ENCODE results near the gene RMND1.
"Not testable (repeated sequence)": the region's sequence is repeated elsewhere in the genome, so short reads cannot be mapped to it uniquely, and the experiment has no call there.

The RMND1 gene

GRCh38 chr6:151391471-151392413 lies 60.2 kb downstream of the RMND1 start, which contains the start of gene ZBTB2:
TSS of gene ZBTB2 (minus strand) at chr6:151391559. CDS start at chr6:151373637, 17,922 bp downstream.
- DNase-seq: peak; percentile 51
- H3K36me3 Mint-ChIP-seq: peaks cover 12 to 25% of the 10 kb centered on the region in 2 donors
- no peaks in the 10 kb centered on the region for H3K9me3 Mint-ChIP-seq
- peak within 1 kb of the TSS; percentile 98 for H3K27ac Mint-ChIP-seq
- ATAC-seq (replicated peaks): peak; percentile 6 to 8
- peak within 1 kb of the TSS; percentile 92 to 97 for H3K4me3 Mint-ChIP-seq
- peaks cover 21 to 42% of the 10 kb centered on the region in 2 donors for H3K4me1 Mint-ChIP-seq
- H3K27me3 Mint-ChIP-seq: no peaks in the 10 kb centered on the region

GRCh38 chr6:151390851-151391470 lies 61.0 kb downstream of the RMND1 start:
- Mint-ChIP-seq H3K36me3 (peaks cover 10 to 22% of the 10 kb centered on the region in 2 donors), H3K27me3 (no peaks in the 10 kb centered on the region), H3K4me1 (peaks cover 18 to 35% of the 10 kb centered on the region in 2 donors), H3K9me3 (no peaks in the 10 kb centered on the region), H3K27ac (peak overlapping the region; percentile 98), H3K4me3 (peak overlapping the region; percentile 92 to 97)
- peak; percentile 8 to 10 for ATAC-seq (replicated peaks)
- DNase-seq: peak; percentile 68

- Mint-ChIP-seq H3K27me3 (no peaks in the 10 kb centered on the region), H3K9me3 (no peaks in the 10 kb centered on the region), H3K36me3 (peaks cover 10 to 20% of the 10 kb centered on the region in 2 donors), H3K27ac (peak overlapping the region; percentile 91), H3K4me1 (peaks cover 18 to 34% of the 10 kb centered on the region in 2 donors), H3K4me3 (peak overlapping the region; percentile 75 to 97)
- DNase-seq (peak; percentile 100), ATAC-seq (replicated peaks) (peak; percentile 82 to 86)
Measured at GRCh38 chr6:151390276-151390850, 61.6 kb downstream of the RMND1 start.

- ATAC-seq (replicated peaks): peak; percentile 79 to 80
- no peak for DNase-seq
Measured at GRCh38 chr6:151389618-151390275, 62.2 kb downstream of the RMND1 start.

GRCh38 chr6:151388997-151389617 lies 62.8 kb downstream of the RMND1 start:
- H3K4me1 Mint-ChIP-seq: peaks cover 24 to 39% of the 10 kb centered on the region in 2 donors
- DNase-seq: no peak

More at GRCh38 chr6:151389618-151390275, 62.2 kb downstream of the RMND1 start:
- H3K4me1 Mint-ChIP-seq: peaks cover 22 to 37% of the 10 kb centered on the region in 2 donors
- no peaks in the 10 kb centered on the region for H3K27me3 Mint-ChIP-seq
- H3K36me3 Mint-ChIP-seq: peaks cover 10 to 18% of the 10 kb centered on the region in 2 donors
- H3K9me3 Mint-ChIP-seq: no peaks in the 10 kb centered on the region
- H3K4me3 Mint-ChIP-seq: peak overlapping the region; percentile 86 to 97
- peak overlapping the region; percentile 96 for H3K27ac Mint-ChIP-seq

GRCh38 chr6:151388236-151388635 lies 63.7 kb downstream of the RMND1 start:
- Mint-ChIP-seq H3K4me3 (no peak overlapping the region), H3K9me3 (no peaks in the 10 kb centered on the region), H3K36me3 (peaks cover 14 to 22% of the 10 kb centered on the region in 2 donors), H3K27me3 (no peaks in the 10 kb centered on the region), H3K4me1 (peaks cover 20 to 30% of the 10 kb centered on the region in 2 donors), H3K27ac (no peak overlapping the region)
- no peak for ATAC-seq (replicated peaks)
- DNase-seq: no peak

More at GRCh38 chr6:151388997-151389617, 62.8 kb downstream of the RMND1 start:
- H3K27ac Mint-ChIP-seq: peak overlapping the region; percentile 96
- H3K36me3 Mint-ChIP-seq: peaks cover 11 to 22% of the 10 kb centered on the region in 2 donors
- no peaks in the 10 kb centered on the region for H3K9me3 Mint-ChIP-seq
- H3K4me3 Mint-ChIP-seq: peak overlapping the region; percentile 86 to 97
- ATAC-seq (replicated peaks): no peak
- H3K27me3 Mint-ChIP-seq: no peaks in the 10 kb centered on the region

GRCh38 chr6:151387175-151387970 lies 64.6 kb downstream of the RMND1 start:
- H3K27me3 Mint-ChIP-seq: no peaks in the 10 kb centered on the region
- H3K36me3 Mint-ChIP-seq: peaks cover 11 to 18% of the 10 kb centered on the region in 2 donors
- H3K4me1 Mint-ChIP-seq: peaks cover 16 to 21% of the 10 kb centered on the region in 2 donors
- no peak for ATAC-seq (replicated peaks)
- DNase-seq: no peak
- no peak overlapping the region for H3K4me3 Mint-ChIP-seq
- no peak overlapping the region for H3K27ac Mint-ChIP-seq
- H3K9me3 Mint-ChIP-seq: no peaks in the 10 kb centered on the region

GRCh38 chr6:151385177-151385576 lies 66.7 kb downstream of the RMND1 start:
- no peak for DNase-seq
- peak overlapping the region; percentile 71 for H3K27ac Mint-ChIP-seq

GRCh38 chr6:151384151-151384550 lies 67.8 kb downstream of the RMND1 start:
- Mint-ChIP-seq H3K36me3 (peaks cover 10 to 12% of the 10 kb centered on the region in 2 donors), H3K9me3 (no peaks in the 10 kb centered on the region), H3K27me3 (no peaks in the 10 kb centered on the region), H3K4me1 (peaks cover 26 to 36% of the 10 kb centered on the region in 2 donors), H3K27ac (peak overlapping the region; percentile 63), H3K4me3 (no peak overlapping the region)
- DNase-seq (no peak), ATAC-seq (replicated peaks) (no peak)

More at GRCh38 chr6:151385177-151385576, 66.7 kb downstream of the RMND1 start:
- H3K9me3 Mint-ChIP-seq: no peaks in the 10 kb centered on the region
- peaks cover 10 to 12% of the 10 kb centered on the region in 2 donors for H3K36me3 Mint-ChIP-seq
- no peaks in the 10 kb centered on the region for H3K27me3 Mint-ChIP-seq
- H3K4me3 Mint-ChIP-seq: peak overlapping the region; percentile 19 to 25
- ATAC-seq (replicated peaks): no peak
- peaks cover 23 to 30% of the 10 kb centered on the region in 2 donors for H3K4me1 Mint-ChIP-seq

GRCh38 chr6:151382631-151383030 lies 69.3 kb downstream of the RMND1 start:
- ATAC-seq (replicated peaks); H3K27me3 Mint-ChIP-seq; H3K4me3 Mint-ChIP-seq; DNase-seq; H3K27ac Mint-ChIP-seq; H3K9me3 Mint-ChIP-seq: not testable (repeated sequence)
- Mint-ChIP-seq H3K36me3 (peaks cover 12 to 13% of the 10 kb centered on the region in 2 donors), H3K4me1 (peaks cover 30 to 40% of the 10 kb centered on the region in 2 donors)

- H3K4me1 Mint-ChIP-seq: peaks cover 32 to 43% of the 10 kb centered on the region in 2 donors
- no peak for ATAC-seq (replicated peaks)
- no peak overlapping the region for H3K4me3 Mint-ChIP-seq
- no peak for DNase-seq
- no peaks in the 10 kb centered on the region for H3K9me3 Mint-ChIP-seq
- no peaks in the 10 kb centered on the region for H3K27me3 Mint-ChIP-seq
- H3K36me3 Mint-ChIP-seq: peaks cover 12 to 13% of the 10 kb centered on the region in 2 donors
- H3K27ac Mint-ChIP-seq: no peak overlapping the region
Measured at GRCh38 chr6:151381722-151382121, 70.2 kb downstream of the RMND1 start.

GRCh38 chr6:151380848-151381205 lies 71.1 kb downstream of the RMND1 start:
- peaks cover 12 to 13% of the 10 kb centered on the region in 2 donors for H3K36me3 Mint-ChIP-seq
- no peaks in the 10 kb centered on the region for H3K27me3 Mint-ChIP-seq
- H3K4me3 Mint-ChIP-seq: peak overlapping the region; percentile 72 to 74
- no peaks in the 10 kb centered on the region for H3K9me3 Mint-ChIP-seq
- no peak for ATAC-seq (replicated peaks)
- H3K4me1 Mint-ChIP-seq: peaks cover 39 to 52% of the 10 kb centered on the region in 2 donors
- H3K27ac Mint-ChIP-seq: peak overlapping the region; percentile 96
- no peak for DNase-seq
